Lung (tissue), 12 donors: ENCODE data around the gene PIAS1. TPM values are rescaled to one million over a fixed set of nuclear protein-coding genes. Genes with fewer than 3 reads are reported as not detected.

Experiments used
- ATAC-seq: fragments of 200-7000 bp; cut with Tn5 transposase; one replicate; pipeline ENCODE4 v1.9.1; 2020; ENCODE audit warnings: moderate number of reproducible peaks; ENCODE audit not compliant: insufficient read depth, low FRiP score
- DNase-seq, 3 donors: peaks; one replicate each; pipeline ENCODE4 v3.0.0-alpha.2; 2013 to 2017
- H3K27ac ChIP-seq, 2 donors: one replicate each; pipeline ENCODE4 v1.5.1; 2013; ENCODE audit warnings: mild to moderate bottlenecking in 2 of 2, moderate library complexity in 2 of 2, control low read depth in 1 of 2, inconsistent platforms in 1 of 2, low read depth in 1 of 2, low read length in 1 of 2
- H3K27me3 ChIP-seq, 3 donors: one replicate each; pipeline ENCODE4 v1.5.1; 2013; ENCODE audit warnings: low read length in 2 of 3; ENCODE audit not compliant: control insufficient read depth in 3 of 3, insufficient read depth in 3 of 3
- H3K36me3 ChIP-seq, 4 donors: one replicate each; pipeline ENCODE4 v1.5.1; 2013; ENCODE audit warnings: low read length in 4 of 4, mild to moderate bottlenecking in 1 of 4, moderate library complexity in 1 of 4; ENCODE audit not compliant: control insufficient read depth in 4 of 4, insufficient read depth in 4 of 4
- H3K4me1 ChIP-seq, 5 donors: one replicate each; pipeline ENCODE4 v1.5.1; 2013; ENCODE audit warnings: low read length in 5 of 5, mild to moderate bottlenecking in 2 of 5, moderate library complexity in 1 of 5; ENCODE audit not compliant: control insufficient read depth in 5 of 5, insufficient read depth in 5 of 5
- H3K4me3 ChIP-seq: one replicate; pipeline ENCODE4 v1.5.1; 2013; ENCODE audit warnings: mild to moderate bottlenecking, control low read depth, moderate library complexity
- H3K9ac ChIP-seq, 2 donors: one replicate each; pipeline ENCODE4 v1.5.1; 2013; ENCODE audit warnings: low read length in 2 of 2, control low read depth in 1 of 2; ENCODE audit not compliant: insufficient read depth in 1 of 2
- H3K9me3 ChIP-seq, 4 donors: one replicate each; pipeline ENCODE4 v1.5.1; 2013; ENCODE audit warnings: low read length in 3 of 4, mild to moderate bottlenecking in 1 of 4, moderate library complexity in 1 of 4; ENCODE audit not compliant: control insufficient read depth in 4 of 4, insufficient read depth in 3 of 4
- CTCF ChIP-seq: IDR thresholded peaks from 2 replicates; pipeline ENCODE4 v1.5.1; 2012; ENCODE audit warnings: mild to moderate bottlenecking; ENCODE audit errors: control extremely low read depth, extremely low read depth
- WGBS, 2 donors: extraction: QIAGEN DNeasy Blood & Tissue Kit; methylation state at CpG; one replicate each; pipeline ENCODE4 v1.1.7; 2013; 5-methylcytosine and 5-hydroxymethylcytosine counted together
- polyA plus RNA-seq, 2 donors: library from polyadenylated mRNA; stranded (reverse); fragments of 200-250 nt; gene quantifications; one replicate each; pipeline ENCODE4 v1.2.1, GENCODE V29; 2013
- total RNA-seq, 2 donors: library from RNA; depleted of rRNA in 1 of 2; stranded (reverse); fragments of >200 nt in 1 of 2; gene quantifications; one replicate each; pipeline ENCODE4 v1.2.1, GENCODE V29; 2014 to 2021
- donor health status: control.
- donor health status: control.
- donor health status: Bipolar disorder and iron deficiency.
- donor health status: healthy.
- donor health status: DM: yes; HTN: yes; CAD: no.

The PIAS1 gene
- total and polyA plus RNA-seq, 4 donors = 14.6 to 157 (median 30.4) TPM

GRCh38 chr15:68081869-68082505, 27.9 kb downstream of the PIAS1 start:
- WGBS, 2 donors = 25 to 48% methylated on average over 4 of the region's 4 CpGs
- DNase-seq = no peak
- H3K4me1 ChIP-seq = peaks cover 0 to 35% (median 6%) of the 10 kb centered on the region in 5 donors
- no peaks in the 10 kb centered on the region for H3K9me3 ChIP-seq
- H3K27ac ChIP-seq = no peak overlapping the region
- peaks cover 0 to 5% (median 1%) of the 10 kb centered on the region in 4 donors for H3K36me3 ChIP-seq
- ATAC-seq = no peak
- H3K4me3 ChIP-seq = no peak overlapping the region
- no peak for TF ChIP-seq CTCF
- no peaks in the 10 kb centered on the region for H3K27me3 ChIP-seq
- H3K9ac ChIP-seq = no peak overlapping the region

- Histone ChIP-seq H3K27me3 (no peaks in the 10 kb centered on the region), H3K27ac (no peak overlapping the region), H3K36me3 (peaks cover 0 to 6% (median 4%) of the 10 kb centered on the region in 4 donors), H3K4me3 (no peak overlapping the region), H3K4me1 (peaks cover 0 to 28% (median 6%) of the 10 kb centered on the region in 5 donors), H3K9me3 (no peaks in the 10 kb centered on the region), H3K9ac (no peak overlapping the region)
- WGBS, 2 donors = 44 to 49% methylated on average over 3 of the region's 3 CpGs
- DNase-seq = no peak
- no peak for ATAC-seq
- no peak for TF ChIP-seq CTCF
Measured at GRCh38 chr15:68082735-68083134, 28.6 kb downstream of the PIAS1 start.

- peaks cover 0 to 23% (median 6%) of the 10 kb centered on the region in 5 donors for H3K4me1 ChIP-seq
- H3K27ac ChIP-seq = no peak overlapping the region
- peaks cover 0 to 6% (median 4%) of the 10 kb centered on the region in 4 donors for H3K36me3 ChIP-seq
- DNase-seq (peak in 2 of 3 donors; percentile 6 to 13), ATAC-seq (no peak)
- TF ChIP-seq CTCF = no peak
- no peak overlapping the region for H3K9ac ChIP-seq
- no peaks in the 10 kb centered on the region for H3K27me3 ChIP-seq
- no peaks in the 10 kb centered on the region for H3K9me3 ChIP-seq
- H3K4me3 ChIP-seq = no peak overlapping the region
- 64 to 83% methylated on average over 4 of the region's 4 CpGs for WGBS, 2 donors
Measured at GRCh38 chr15:68083463-68083862, 29.3 kb downstream of the PIAS1 start.
